Breast epithelium (tissue), 3 donors: ENCODE measurements around the gene THSD4.

Experiments used
- POLR2AphosphoS5 ChIP-seq, 3 donors: sonication (generic); formaldehyde crosslinking; IDR thresholded peaks; one replicate each; pipeline ENCODE4 v1.6.1; 2017; ENCODE audit warnings: antibody characterized with exemption in 3 of 3
- TF ChIP-seq, protein P1 (sequence below), 3 donors: fragments of 450-650 bp; IDR thresholded peaks; one replicate each; pipeline ENCODE4 v1.5.1; 2016 to 2017; ENCODE audit warnings: antibody characterized with exemption in 3 of 3, mild to moderate bottlenecking in 3 of 3, moderate library complexity in 3 of 3

DNA sequence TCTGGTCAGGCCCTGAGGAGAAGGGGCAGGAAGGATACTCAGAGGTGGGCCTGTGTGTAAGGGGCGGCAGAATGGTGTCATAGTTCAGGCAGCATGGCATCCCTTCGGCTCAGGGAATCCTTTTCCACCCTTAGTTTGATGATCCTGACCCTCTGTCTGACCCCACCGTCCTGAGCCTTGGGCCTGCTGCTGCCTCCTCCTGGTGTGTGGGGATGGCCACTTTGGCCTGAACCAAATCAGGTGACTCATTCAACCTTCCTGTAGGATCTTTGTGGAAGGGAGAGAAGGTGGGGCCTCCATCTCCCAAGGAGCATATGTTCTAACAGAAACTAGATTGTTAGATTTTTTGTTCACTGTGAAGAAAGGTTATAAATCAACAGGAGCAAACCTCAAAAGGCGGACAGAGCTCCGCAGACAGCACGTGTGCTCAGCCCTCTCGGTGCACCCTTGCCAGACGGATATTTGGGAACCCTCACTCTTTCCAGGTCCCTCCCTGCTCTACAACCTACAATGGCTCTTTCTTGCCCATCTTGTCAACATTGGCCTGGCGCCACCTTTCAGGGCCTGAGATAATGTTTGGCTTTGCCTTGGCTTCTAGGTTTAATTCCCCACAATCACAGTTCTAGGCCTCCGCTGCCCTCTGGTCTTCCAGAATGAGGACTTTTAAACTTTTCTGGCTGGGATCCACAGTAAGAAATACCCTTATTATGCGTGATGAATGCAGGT, 21.7 kb downstream of the THSD4 start:
- no peak for TF ChIP-seq POLR2AphosphoS5 (IDR thresholded peaks at IDR 0.05)
- TF ChIP-seq, protein P1, sequence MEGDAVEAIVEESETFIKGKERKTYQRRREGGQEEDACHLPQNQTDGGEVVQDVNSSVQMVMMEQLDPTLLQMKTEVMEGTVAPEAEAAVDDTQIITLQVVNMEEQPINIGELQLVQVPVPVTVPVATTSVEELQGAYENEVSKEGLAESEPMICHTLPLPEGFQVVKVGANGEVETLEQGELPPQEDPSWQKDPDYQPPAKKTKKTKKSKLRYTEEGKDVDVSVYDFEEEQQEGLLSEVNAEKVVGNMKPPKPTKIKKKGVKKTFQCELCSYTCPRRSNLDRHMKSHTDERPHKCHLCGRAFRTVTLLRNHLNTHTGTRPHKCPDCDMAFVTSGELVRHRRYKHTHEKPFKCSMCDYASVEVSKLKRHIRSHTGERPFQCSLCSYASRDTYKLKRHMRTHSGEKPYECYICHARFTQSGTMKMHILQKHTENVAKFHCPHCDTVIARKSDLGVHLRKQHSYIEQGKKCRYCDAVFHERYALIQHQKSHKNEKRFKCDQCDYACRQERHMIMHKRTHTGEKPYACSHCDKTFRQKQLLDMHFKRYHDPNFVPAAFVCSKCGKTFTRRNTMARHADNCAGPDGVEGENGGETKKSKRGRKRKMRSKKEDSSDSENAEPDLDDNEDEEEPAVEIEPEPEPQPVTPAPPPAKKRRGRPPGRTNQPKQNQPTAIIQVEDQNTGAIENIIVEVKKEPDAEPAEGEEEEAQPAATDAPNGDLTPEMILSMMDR (IDR thresholded peaks at IDR 0.05), result no peak
